HL-60 (cell line): Measurements from ENCODE around the gene CACNG8.

ENCODE experiments used
- CTCF ChIP-seq: IDR thresholded peaks from one replicate; pipeline ENCODE4 v1.5.1; 2011; ENCODE audit warnings: low read length, control low read depth, inconsistent platforms; ENCODE audit not compliant: insufficient read depth
- GABPA ChIP-seq: IDR thresholded peaks from 2 replicates; pipeline ENCODE4 v1.6.1; 2012; ENCODE audit warnings: low read depth
- POLR2AphosphoS5 ChIP-seq: IDR thresholded peaks from 2 replicates; pipeline ENCODE4 v1.6.1; 2012; ENCODE audit warnings: low read depth
- REST ChIP-seq: IDR thresholded peaks from 2 replicates; pipeline ENCODE4 v1.6.1; 2012; ENCODE audit warnings: low read depth; ENCODE audit not compliant: insufficient replicate concordance

- TF ChIP-seq POLR2AphosphoS5 (no peak), CTCF (no peak), GABPA (no peak), REST (no peak)
Observed at GRCh38 chr19:53991224-53992113, 28.7 kb downstream of the CACNG8 start, which contains the start of gene CACNG6.
